HG03469 (cell line): ENCODE data around the gene TIMP1.

Experiments used
- ATAC-seq: cut with Tn5 transposase; IDR thresholded peaks from one replicate; pipeline ENCODE4 v1.9.1; 2021; ENCODE audit warnings: mild to moderate bottlenecking, moderate library complexity, moderate number of reproducible peaks; ENCODE audit not compliant: unreplicated experiment

Gene TIMP1

GRCh38 chrX:47581731-47582647, at the start of gene TIMP1:
Gene TIMP1 (plus strand): TSS chrX:47582436. CDS start chrX:47583416, 980 bp downstream.
- no peak for ATAC-seq

- no peak for ATAC-seq
These were observed 42.4 kb upstream of the TIMP1 start for GRCh38 chrX:47539860-47540259.

- ATAC-seq, result no peak
These were observed 41.3 kb upstream of the TIMP1 start for GRCh38 chrX:47540754-47541538.

- no peak for ATAC-seq
These were observed 38.7 kb upstream of the TIMP1 start for GRCh38 chrX:47543496-47543895.

GRCh38 chrX:47556045-47556623, 26.1 kb upstream of the TIMP1 start:
- peak; percentile 92 for ATAC-seq

- ATAC-seq, result no peak
These were observed 23.8 kb upstream of the TIMP1 start for GRCh38 chrX:47558436-47558835.

- ATAC-seq, result no peak
These were observed 21.9 kb upstream of the TIMP1 start for GRCh38 chrX:47560179-47560933.

- peak; percentile 65 for ATAC-seq
These were observed 21.1 kb upstream of the TIMP1 start, which contains the start of gene ARAF for GRCh38 chrX:47560934-47561658. Gene ARAF (plus strand): TSS chrX:47561205. CDS start chrX:47562968, 1,763 bp downstream.

GRCh38 chrX:47561659-47562151, 20.5 kb upstream of the TIMP1 start:
- no peak for ATAC-seq

- ATAC-seq, result no peak
These were observed 19.5 kb upstream of the TIMP1 start for GRCh38 chrX:47562615-47563243.

- no peak for ATAC-seq
These were observed 18.4 kb upstream of the TIMP1 start for GRCh38 chrX:47563801-47564315.

- no peak for ATAC-seq
These were observed 17.7 kb upstream of the TIMP1 start for GRCh38 chrX:47564438-47565085.

- no peak for ATAC-seq
These were observed 15.4 kb upstream of the TIMP1 start for GRCh38 chrX:47566841-47567240.

- ATAC-seq, result no peak
These were observed 13.5 kb upstream of the TIMP1 start for GRCh38 chrX:47568656-47569295.

- no peak for ATAC-seq
These were observed 11.4 kb upstream of the TIMP1 start for GRCh38 chrX:47570794-47571193.

- no peak for ATAC-seq
These were observed 11.0 kb upstream of the TIMP1 start for GRCh38 chrX:47571215-47571614.

- ATAC-seq, result no peak
These were observed 10.3 kb upstream of the TIMP1 start for GRCh38 chrX:47571896-47572295.

- no peak for ATAC-seq
These were observed 9.4 kb upstream of the TIMP1 start for GRCh38 chrX:47572773-47573340.
